NCI-H146 treated with DMSO at 0.1 percent for 48 hours (cell line): ENCODE data around the gene ISOC1.

Experiments used
- DNase-seq: peaks from one replicate; lab custom pipeline; 2025; ENCODE audit not compliant: unreplicated experiment; lab: John Stamatoyannopoulos, UW

The ISOC1 gene

GRCh38 chr5:129124608-129125007, 30.1 kb downstream of the ISOC1 start:
- DNase-seq: no peak

- no peak for DNase-seq
Observed at GRCh38 chr5:129125819-129126218, 31.3 kb downstream of the ISOC1 start.

- no peak for DNase-seq
Observed at GRCh38 chr5:129133553-129133952, 39.0 kb downstream of the ISOC1 start.

GRCh38 chr5:129135633-129136032, 41.1 kb downstream of the ISOC1 start:
- DNase-seq: no peak

- no peak for DNase-seq
Observed at GRCh38 chr5:129137637-129138036, 43.1 kb downstream of the ISOC1 start.

- no peak for DNase-seq
Observed at GRCh38 chr5:129141078-129141477, 46.5 kb downstream of the ISOC1 start.

GRCh38 chr5:129141696-129142095, 47.1 kb downstream of the ISOC1 start:
- no peak for DNase-seq

- no peak for DNase-seq
Observed at GRCh38 chr5:129155876-129156275, 61.3 kb downstream of the ISOC1 start.

- DNase-seq: no peak
Observed at GRCh38 chr5:129161830-129162229, 67.3 kb downstream of the ISOC1 start.
